Fibroblast of lung (primary cell): ENCODE measurements around the gene KIF17.

Experiments used
- CTCF ChIP-seq, 2 donors: IDR thresholded peaks in 1 of 2; conservative IDR thresholded peaks in 1 of 2; 1 replicate in 1 of 2; 2 replicates in 1 of 2; pipeline ENCODE4 v1.5.1; 2011 to 2012; ENCODE audit warnings: low read length in 2 of 2, control low read depth in 1 of 2, inconsistent platforms in 1 of 2, low read depth in 1 of 2, mild to moderate bottlenecking in 1 of 2
- EZH2 ChIP-seq: IDR thresholded peaks from 2 replicates; pipeline ENCODE4 v1.5.1; 2012; ENCODE audit warnings: low read length, control low read depth, mild to moderate bottlenecking; ENCODE audit errors: missing control alignments

DNA sequence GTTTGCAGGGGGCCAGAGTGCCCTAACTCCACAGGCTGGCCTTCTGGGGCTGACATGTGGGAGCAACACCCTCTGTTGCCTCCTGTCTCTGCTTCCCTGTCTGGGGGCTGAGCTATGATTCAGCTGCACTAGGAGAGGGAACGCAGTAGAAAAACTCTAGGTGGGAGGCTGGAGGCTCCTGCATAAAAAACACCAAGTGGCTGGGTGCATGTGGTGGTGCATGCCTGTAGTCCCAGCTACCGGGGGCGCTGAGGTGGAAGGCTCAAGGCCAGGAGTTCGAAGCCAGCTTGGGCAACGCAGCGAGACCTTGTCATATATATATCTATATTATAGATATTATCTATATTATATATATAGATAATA is 5.6 kb downstream of the KIF17 start:
- TF ChIP-seq CTCF (conservative IDR thresholded peaks at IDR 0.05 in 1 of 2, IDR thresholded peaks at IDR 0.05 in 1 of 2; ENCODE audit: low read depth in 1 of 2, low read length in 2 of 2) = no peak
- no peak for TF ChIP-seq EZH2
